DOHH2 (cell line): Measurements from ENCODE around the gene PHF14.

ENCODE experiments used
- EZH2phosphoT487 ChIP-seq: fragments of 200-600 bp; sonication (generic); IDR thresholded peaks from 2 replicates; pipeline ENCODE4 v1.6.1; 2017; ENCODE audit warnings: borderline replicate concordance, mild to moderate bottlenecking, antibody characterized with exemption, low read length, moderate library complexity, mixed read lengths
- TF ChIP-seq, protein P1 (sequence below): fragments of 200-600 bp; sonication (generic); IDR thresholded peaks from one replicate; pipeline ENCODE4 v1.5.1; 2014; ENCODE audit warnings: antibody characterized with exemption, mild to moderate bottlenecking, low read depth, low read length; ENCODE audit not compliant: poor library complexity, severe bottlenecking

- TF ChIP-seq, protein P1, sequence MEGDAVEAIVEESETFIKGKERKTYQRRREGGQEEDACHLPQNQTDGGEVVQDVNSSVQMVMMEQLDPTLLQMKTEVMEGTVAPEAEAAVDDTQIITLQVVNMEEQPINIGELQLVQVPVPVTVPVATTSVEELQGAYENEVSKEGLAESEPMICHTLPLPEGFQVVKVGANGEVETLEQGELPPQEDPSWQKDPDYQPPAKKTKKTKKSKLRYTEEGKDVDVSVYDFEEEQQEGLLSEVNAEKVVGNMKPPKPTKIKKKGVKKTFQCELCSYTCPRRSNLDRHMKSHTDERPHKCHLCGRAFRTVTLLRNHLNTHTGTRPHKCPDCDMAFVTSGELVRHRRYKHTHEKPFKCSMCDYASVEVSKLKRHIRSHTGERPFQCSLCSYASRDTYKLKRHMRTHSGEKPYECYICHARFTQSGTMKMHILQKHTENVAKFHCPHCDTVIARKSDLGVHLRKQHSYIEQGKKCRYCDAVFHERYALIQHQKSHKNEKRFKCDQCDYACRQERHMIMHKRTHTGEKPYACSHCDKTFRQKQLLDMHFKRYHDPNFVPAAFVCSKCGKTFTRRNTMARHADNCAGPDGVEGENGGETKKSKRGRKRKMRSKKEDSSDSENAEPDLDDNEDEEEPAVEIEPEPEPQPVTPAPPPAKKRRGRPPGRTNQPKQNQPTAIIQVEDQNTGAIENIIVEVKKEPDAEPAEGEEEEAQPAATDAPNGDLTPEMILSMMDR: no peak
- no peak for TF ChIP-seq EZH2phosphoT487
These were observed 154.3 kb downstream of the PHF14 start for GRCh38 chr7:11127988-11128387.
